ENCODE data around the gene C10orf95. TPM values are rescaled to one million over a fixed set of nuclear protein-coding genes. Genes with fewer than 3 reads are reported as not detected.

C10orf95 gene
- total and polyA plus RNA-seq, 11 donors: 0.18 to 0.21 TPM; not detected in 9

DNA sequence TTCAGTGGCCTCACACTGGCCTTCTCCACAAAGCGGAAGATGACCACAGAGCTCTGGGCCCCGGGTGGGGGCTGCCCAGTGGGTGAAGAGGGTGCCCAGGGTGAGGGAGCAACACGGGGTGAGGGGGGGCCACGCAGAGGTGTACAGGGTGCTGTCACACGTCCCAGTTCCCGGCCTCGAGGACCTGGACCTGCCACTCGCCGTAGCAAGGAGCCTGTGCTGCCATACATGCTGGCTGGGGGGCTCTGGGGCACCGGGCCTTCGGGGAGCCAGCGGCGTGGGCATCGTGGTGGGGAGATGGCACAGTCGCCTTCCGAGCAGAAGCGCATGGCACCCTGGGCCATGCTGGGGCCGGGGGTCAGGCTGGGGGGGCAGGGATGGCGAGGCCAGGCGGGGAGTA lies 34.6 kb downstream of the C10orf95 start:
- Histone ChIP-seq H3K36me3 (no peaks in the 10 kb centered on the region), H3K4me3 (no peak overlapping the region), H3K27me3 (peaks cover 12 to 69% (median 40%) of the 10 kb centered on the region in 9 donors), H3K27ac (no peak overlapping the region), H3K4me1 (peaks cover 3 to 24% (median 15%) of the 10 kb centered on the region in 12 donors), H3K9me3 (no peaks in the 10 kb centered on the region)
- intact Hi-C loops (cut with DNase I): loop anchor here in 1 of 10 donors (10.0 kb wide), 1 partner anchor 252 kb away; no protein-coding TSS in a partner anchor
- WGBS, 4 donors: 83 to 90% (median 85%) methylated on average over 11 to 20 of the region's 20 CpGs
- no peak for DNase-seq
- ATAC-seq: no peak
- TF ChIP-seq, protein P1, sequence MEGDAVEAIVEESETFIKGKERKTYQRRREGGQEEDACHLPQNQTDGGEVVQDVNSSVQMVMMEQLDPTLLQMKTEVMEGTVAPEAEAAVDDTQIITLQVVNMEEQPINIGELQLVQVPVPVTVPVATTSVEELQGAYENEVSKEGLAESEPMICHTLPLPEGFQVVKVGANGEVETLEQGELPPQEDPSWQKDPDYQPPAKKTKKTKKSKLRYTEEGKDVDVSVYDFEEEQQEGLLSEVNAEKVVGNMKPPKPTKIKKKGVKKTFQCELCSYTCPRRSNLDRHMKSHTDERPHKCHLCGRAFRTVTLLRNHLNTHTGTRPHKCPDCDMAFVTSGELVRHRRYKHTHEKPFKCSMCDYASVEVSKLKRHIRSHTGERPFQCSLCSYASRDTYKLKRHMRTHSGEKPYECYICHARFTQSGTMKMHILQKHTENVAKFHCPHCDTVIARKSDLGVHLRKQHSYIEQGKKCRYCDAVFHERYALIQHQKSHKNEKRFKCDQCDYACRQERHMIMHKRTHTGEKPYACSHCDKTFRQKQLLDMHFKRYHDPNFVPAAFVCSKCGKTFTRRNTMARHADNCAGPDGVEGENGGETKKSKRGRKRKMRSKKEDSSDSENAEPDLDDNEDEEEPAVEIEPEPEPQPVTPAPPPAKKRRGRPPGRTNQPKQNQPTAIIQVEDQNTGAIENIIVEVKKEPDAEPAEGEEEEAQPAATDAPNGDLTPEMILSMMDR (IDR thresholded peaks at IDR 0.05): no peak
- TF ChIP-seq POLR2A (IDR thresholded peaks at IDR 0.05): no peak

- no peaks in the 10 kb centered on the region for H3K9me3 ChIP-seq
- intact Hi-C loops (cut with DNase I): loop anchor here in 1 of 10 donors (10.0 kb wide), 1 partner anchor 251 kb away; no protein-coding TSS in a partner anchor
- no peak overlapping the region for H3K27ac ChIP-seq
- ATAC-seq (no peak), DNase-seq (no peak)
- 55 to 83% (median 71%) methylated on average over 2 to 9 of the region's 9 CpGs for WGBS, 4 donors
- no peaks in the 10 kb centered on the region for H3K36me3 ChIP-seq
- H3K27me3 ChIP-seq: peaks cover 13 to 73% (median 44%) of the 10 kb centered on the region in 9 donors
- no peak overlapping the region for H3K4me3 ChIP-seq
- H3K4me1 ChIP-seq: peaks cover 3 to 22% (median 15%) of the 10 kb centered on the region in 12 donors
- TF ChIP-seq POLR2A (IDR thresholded peaks at IDR 0.05): no peak
- TF ChIP-seq, protein P1 (IDR thresholded peaks at IDR 0.05): no peak
Observed at GRCh38 chr10:102416283-102416682, 35.1 kb downstream of the C10orf95 start.

DNA sequence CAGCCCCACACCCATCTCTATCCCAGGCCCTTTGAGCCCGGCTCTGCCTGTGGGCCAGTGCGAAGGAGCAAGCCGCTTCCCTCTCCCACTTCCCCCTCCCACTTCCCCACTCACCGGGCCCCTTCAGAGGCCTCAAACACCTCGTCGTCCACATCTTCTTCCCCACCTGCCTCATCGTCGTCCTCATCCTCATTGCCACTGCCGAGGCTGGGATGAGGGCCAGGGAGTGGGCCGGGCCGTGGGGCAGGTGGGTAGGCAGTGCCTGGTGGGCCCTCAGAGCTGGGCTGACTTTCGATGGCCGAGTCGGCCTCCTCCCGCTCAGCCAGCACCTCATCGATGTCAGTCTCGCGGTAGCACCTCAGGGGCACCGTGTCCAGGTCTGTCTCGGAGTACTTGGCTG lies 36.6 kb downstream of the C10orf95 start:
- H3K27ac ChIP-seq: no peak overlapping the region
- intact Hi-C loops (cut with DNase I): loop anchor here in 1 of 10 donors (10.0 kb wide), 1 partner anchor 250 kb away; no protein-coding TSS in a partner anchor
- H3K4me3 ChIP-seq: no peak overlapping the region
- no peaks in the 10 kb centered on the region for H3K36me3 ChIP-seq
- WGBS, 4 donors: 48 to 57% (median 51%) methylated on average over 20 of the region's 20 CpGs
- ATAC-seq: no peak
- TF ChIP-seq POLR2A (IDR thresholded peaks at IDR 0.05): no peak
- TF ChIP-seq, protein P1 (IDR thresholded peaks at IDR 0.05): no peak
- H3K4me1 ChIP-seq: peaks cover 0 to 27% (median 10%) of the 10 kb centered on the region in 12 donors
- H3K9me3 ChIP-seq: no peaks in the 10 kb centered on the region
- DNase-seq: no peak
- H3K27me3 ChIP-seq: peaks cover 25 to 88% (median 59%) of the 10 kb centered on the region in 9 donors

DNA sequence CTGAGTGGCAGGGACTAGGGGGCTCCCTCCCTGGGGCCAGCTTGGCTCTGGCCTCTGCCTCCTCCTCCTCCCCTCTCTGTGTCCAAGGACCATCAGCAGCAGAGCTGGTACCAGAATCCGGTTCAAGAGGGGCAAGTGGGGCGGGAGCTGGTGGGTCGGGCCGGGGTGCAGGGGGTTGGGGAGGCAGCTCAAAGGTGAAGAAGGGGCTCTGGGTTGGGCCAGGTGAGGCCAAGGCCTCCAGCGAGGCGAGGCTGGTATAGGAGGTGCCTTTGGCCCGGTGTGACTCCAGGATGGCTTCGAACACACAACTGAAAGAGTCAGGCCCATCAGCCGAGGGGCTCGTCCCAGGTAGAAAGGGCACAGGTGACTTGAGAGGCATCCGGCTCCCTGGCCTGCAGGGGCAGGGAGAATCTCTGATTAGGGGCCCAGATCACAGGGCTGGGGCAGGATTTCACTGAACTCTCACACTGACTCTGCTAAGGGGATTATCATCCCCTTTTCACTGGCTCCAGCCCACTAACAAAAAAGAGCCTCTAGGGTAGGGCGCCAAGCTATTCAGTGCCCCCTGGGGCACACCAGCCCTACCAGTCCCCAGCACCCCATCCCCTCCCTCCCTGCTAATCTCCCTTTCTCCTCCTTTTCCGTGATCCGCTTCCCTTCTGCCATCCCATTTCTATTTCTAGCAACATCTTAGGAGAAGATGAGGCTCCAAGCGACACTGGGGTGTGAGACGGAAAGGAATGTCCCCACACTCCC lies 37.4 kb downstream of the C10orf95 start:
- WGBS, 4 donors: 69 to 74% (median 71%) methylated on average over 13 to 16 of the region's 16 CpGs
- H3K4me1 ChIP-seq: peaks cover 0 to 27% (median 8%) of the 10 kb centered on the region in 12 donors
- no peaks in the 10 kb centered on the region for H3K36me3 ChIP-seq
- no peak overlapping the region for H3K4me3 ChIP-seq
- peaks cover 28 to 95% (median 63%) of the 10 kb centered on the region in 9 donors for H3K27me3 ChIP-seq
- no peaks in the 10 kb centered on the region for H3K9me3 ChIP-seq
- intact Hi-C loops (cut with DNase I): loop anchor here in 1 of 10 donors (10.0 kb wide), 1 partner anchor 249 kb away; no protein-coding TSS in a partner anchor
- ATAC-seq (no peak), DNase-seq (no peak)
- TF ChIP-seq, protein P1 (IDR thresholded peaks at IDR 0.05): no peak
- no peak for TF ChIP-seq POLR2A (IDR thresholded peaks at IDR 0.05)
- no peak overlapping the region for H3K27ac ChIP-seq

All from heart left ventricle (tissue), 16 donors.